Activated naive CD8-positive, alpha-beta T cell treated with anti-CD3 and anti-CD28 coated beads, Interleukin-2, amount 50 U/mL, for 24 hours (primary cell): ENCODE data around the gene MED17.
"Not testable (repeated sequence)": the region's sequence is repeated elsewhere in the genome, so short reads cannot be mapped to it uniquely, and the experiment has no call there.

Experiments
- ATAC-seq: fragments of 150-1000 bp; cut with Tn5 transposase; one replicate; pipeline ENCODE4 v1.10.0; 2021
- DNase-seq: peaks from one replicate; pipeline ENCODE4 v3.0.0; 2021
- H3K27ac Mint-ChIP-seq: one replicate; pipeline ENCODE4 v1.8.0; 2021; ENCODE audit warnings: mild to moderate bottlenecking, mixed read lengths
- H3K27me3 Mint-ChIP-seq: one replicate; pipeline ENCODE4 v1.8.0; 2021; ENCODE audit warnings: mixed read lengths
- H3K36me3 Mint-ChIP-seq: one replicate; pipeline ENCODE4 v1.8.0; 2021; ENCODE audit warnings: low read depth, mixed read lengths
- H3K4me1 Mint-ChIP-seq: one replicate; pipeline ENCODE4 v1.8.0; 2021; ENCODE audit warnings: mixed read lengths
- H3K4me3 Mint-ChIP-seq: one replicate; pipeline ENCODE4 v1.8.0; 2021; ENCODE audit warnings: mild to moderate bottlenecking, moderate library complexity, mixed read lengths
- H3K9me3 Mint-ChIP-seq: one replicate; pipeline ENCODE4 v1.8.0; 2021; ENCODE audit warnings: mixed read lengths

MED17 gene

DNA sequence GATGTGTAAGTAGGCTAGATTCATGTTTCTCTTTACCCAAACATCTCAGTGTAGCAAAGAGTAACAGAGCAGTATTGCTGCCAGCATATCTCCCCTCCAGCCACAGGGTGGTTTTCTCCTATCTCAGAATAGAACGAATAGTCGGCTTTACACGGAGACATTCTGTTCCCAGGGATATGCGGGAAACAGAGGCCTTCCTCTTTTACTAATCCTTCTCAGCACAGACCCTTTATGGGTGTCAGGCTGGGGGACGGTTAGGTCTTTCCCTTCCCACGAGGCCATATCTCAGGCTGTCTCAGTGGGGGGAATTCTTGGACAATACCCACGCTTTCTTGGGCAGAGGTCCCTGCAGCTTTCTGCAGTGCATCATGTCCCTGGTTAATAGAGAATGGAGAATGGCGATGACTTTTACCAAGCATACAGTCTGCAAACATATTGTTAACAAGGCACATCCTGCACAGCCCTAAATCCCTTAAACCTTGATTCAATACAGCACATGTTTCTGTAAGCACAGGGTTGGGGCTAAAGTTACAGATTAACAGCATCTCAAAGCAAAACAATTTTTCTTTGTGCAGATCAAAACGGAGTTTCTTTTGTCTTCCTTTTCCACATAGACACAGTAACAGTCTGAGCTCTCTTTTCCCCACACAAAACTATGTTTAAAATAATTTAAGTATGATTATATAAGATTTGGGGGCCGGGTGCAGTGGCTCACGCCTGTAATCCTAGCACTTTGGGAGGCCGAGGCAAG is 38.9 kb upstream of the MED17 start:
- not testable (repeated sequence) for DNase-seq, H3K4me3 Mint-ChIP-seq, H3K27me3 Mint-ChIP-seq, H3K27ac Mint-ChIP-seq, H3K9me3 Mint-ChIP-seq, ATAC-seq
- H3K4me1 Mint-ChIP-seq: peaks cover 30% of the 10 kb centered on the region
- H3K36me3 Mint-ChIP-seq: peaks cover 26% of the 10 kb centered on the region

DNA sequence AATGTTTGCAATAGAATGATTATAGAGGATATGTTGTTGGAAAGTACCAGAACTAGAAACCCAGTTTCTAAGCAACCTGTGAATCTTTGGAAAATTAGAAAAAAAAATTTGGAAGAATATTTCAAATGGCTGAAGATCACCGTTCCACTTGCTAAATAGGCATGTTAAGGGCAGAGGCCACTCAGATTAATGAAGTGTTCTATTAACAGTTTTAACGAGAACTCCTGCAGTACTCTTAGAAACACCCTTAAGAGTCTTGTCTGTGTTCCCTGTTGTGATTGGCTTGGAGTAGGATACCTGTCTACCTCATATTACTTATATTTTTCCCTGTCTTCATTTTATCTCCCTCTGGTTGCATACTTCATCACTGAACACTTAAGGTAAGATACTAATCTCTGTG is 38.0 kb upstream of the MED17 start:
- Mint-ChIP-seq H3K27me3 (no peaks in the 10 kb centered on the region), H3K4me3 (no peak overlapping the region), H3K9me3 (no peaks in the 10 kb centered on the region), H3K36me3 (peaks cover 19% of the 10 kb centered on the region), H3K27ac (no peak overlapping the region), H3K4me1 (peaks cover 25% of the 10 kb centered on the region)
- no peak for DNase-seq
- ATAC-seq: no peak

DNA sequence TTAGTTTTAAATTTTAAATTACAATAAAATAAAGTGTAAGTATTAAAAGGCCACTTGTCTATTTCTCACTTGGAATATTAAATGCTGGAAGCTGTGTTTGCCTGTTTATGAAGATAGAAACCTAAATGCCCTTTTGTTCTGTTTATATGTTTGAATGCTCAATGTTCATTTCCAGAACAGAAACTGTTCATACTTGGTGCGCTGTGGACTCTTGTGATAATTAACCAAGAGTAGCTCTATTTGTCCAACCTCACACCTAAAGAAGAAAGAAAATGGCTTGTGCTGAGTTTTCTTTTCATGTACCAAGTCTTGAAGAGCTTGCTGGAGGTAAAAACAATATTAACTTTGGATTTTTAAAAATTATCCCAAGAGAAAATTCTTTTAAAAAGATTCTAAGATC is 37.0 kb upstream of the MED17 start:
- H3K27ac Mint-ChIP-seq: no peak overlapping the region
- H3K36me3 Mint-ChIP-seq: peaks cover 12% of the 10 kb centered on the region
- ATAC-seq (no peak), DNase-seq (no peak)
- H3K27me3 Mint-ChIP-seq: no peaks in the 10 kb centered on the region
- no peaks in the 10 kb centered on the region for H3K9me3 Mint-ChIP-seq
- peaks cover 22% of the 10 kb centered on the region for H3K4me1 Mint-ChIP-seq
- H3K4me3 Mint-ChIP-seq: no peak overlapping the region

DNA sequence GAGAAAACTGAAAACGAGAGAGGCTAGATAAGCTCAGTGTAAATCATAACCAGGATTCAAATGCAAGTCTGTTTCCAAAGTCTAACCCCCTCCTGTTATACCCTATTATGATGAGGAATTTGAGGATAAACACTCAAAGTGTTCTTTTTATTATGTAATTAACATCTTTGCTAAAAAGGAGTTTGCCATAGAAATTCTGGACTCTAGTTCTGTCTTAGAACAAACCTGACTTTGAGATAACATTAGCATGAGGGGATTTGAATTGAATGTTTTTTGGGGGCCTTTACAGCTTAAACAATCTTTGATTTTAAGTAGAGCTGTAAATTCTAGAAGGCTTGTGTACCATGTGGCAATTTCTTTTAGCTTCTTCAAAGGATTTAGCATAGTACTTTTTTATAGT is 33.1 kb upstream of the MED17 start:
- Mint-ChIP-seq H3K27ac (no peak overlapping the region), H3K9me3 (no peaks in the 10 kb centered on the region), H3K4me1 (no peaks in the 10 kb centered on the region), H3K27me3 (no peaks in the 10 kb centered on the region), H3K4me3 (no peak overlapping the region), H3K36me3 (peaks cover 18% of the 10 kb centered on the region)
- ATAC-seq (no peak), DNase-seq (no peak)

DNA sequence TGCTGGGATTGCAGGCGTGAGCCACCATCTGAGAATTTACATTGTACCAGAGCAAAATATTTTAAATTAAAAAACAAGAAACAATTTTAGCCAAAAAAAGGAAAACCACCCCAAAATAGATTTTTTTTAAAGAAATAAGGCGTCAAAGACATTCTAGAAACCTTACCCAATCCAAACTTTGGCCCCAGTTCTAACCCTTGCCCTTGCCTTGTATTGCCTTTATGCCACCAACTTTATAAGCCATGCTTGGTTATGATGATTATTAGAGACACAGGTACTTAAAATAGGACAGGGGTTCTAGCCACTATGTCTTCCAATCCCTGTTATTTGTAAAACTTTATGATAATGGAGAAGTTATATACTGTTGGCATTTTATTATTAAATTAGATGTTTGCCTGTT is 30.8 kb upstream of the MED17 start:
- Mint-ChIP-seq H3K27ac (no peak overlapping the region), H3K9me3 (no peaks in the 10 kb centered on the region), H3K4me1 (no peaks in the 10 kb centered on the region), H3K4me3 (no peak overlapping the region), H3K36me3 (peaks cover 31% of the 10 kb centered on the region), H3K27me3 (no peaks in the 10 kb centered on the region)
- ATAC-seq (no peak), DNase-seq (no peak)

DNA sequence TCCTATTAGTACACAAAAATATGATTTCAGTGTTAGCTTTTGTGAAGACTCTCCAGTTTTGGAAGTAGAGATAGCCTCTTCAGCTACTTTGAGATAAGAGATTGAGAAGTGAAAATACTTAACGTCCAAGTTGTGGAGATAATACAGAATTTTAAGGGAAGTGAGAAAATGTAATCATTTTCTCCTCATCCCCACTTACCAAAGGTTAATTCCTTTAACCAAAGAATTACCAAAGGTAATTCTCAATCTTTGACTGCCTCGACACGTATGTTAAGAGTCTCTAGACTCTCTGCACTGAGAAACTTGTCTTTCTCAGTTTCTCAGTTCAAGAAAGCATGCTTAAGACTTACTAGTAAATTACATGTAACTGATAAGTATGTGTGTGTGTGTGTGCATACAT is 27.3 kb upstream of the MED17 start:
- H3K27ac Mint-ChIP-seq: no peak overlapping the region
- no peak for DNase-seq
- H3K27me3 Mint-ChIP-seq: no peaks in the 10 kb centered on the region
- no peaks in the 10 kb centered on the region for H3K9me3 Mint-ChIP-seq
- ATAC-seq: no peak
- H3K4me1 Mint-ChIP-seq: no peaks in the 10 kb centered on the region
- H3K4me3 Mint-ChIP-seq: no peak overlapping the region
- H3K36me3 Mint-ChIP-seq: peaks cover 42% of the 10 kb centered on the region

DNA sequence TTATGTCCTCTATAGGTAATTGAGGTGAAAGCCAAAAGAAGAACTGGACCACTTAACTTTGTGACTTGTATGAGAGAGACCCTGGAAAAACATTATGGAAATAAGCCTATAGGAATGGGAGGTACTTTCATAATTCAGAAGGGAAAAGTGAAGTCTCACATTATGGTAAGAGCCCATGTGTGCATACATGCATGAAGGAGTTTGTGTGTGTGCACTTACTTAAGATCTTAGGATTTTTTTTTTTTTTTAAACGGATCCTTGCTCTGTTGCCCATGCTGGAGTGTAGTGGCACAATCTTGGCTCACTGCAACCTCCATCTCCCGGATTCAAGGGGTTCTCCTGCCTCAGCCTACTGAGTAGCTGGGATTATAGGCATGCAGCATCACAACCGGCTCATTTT is 26.8 kb upstream of the MED17 start:
- Mint-ChIP-seq H3K4me1 (no peaks in the 10 kb centered on the region), H3K4me3 (no peak overlapping the region), H3K27ac (no peak overlapping the region), H3K9me3 (no peaks in the 10 kb centered on the region), H3K27me3 (no peaks in the 10 kb centered on the region), H3K36me3 (peaks cover 40% of the 10 kb centered on the region)
- no peak for DNase-seq
- ATAC-seq: no peak

DNA sequence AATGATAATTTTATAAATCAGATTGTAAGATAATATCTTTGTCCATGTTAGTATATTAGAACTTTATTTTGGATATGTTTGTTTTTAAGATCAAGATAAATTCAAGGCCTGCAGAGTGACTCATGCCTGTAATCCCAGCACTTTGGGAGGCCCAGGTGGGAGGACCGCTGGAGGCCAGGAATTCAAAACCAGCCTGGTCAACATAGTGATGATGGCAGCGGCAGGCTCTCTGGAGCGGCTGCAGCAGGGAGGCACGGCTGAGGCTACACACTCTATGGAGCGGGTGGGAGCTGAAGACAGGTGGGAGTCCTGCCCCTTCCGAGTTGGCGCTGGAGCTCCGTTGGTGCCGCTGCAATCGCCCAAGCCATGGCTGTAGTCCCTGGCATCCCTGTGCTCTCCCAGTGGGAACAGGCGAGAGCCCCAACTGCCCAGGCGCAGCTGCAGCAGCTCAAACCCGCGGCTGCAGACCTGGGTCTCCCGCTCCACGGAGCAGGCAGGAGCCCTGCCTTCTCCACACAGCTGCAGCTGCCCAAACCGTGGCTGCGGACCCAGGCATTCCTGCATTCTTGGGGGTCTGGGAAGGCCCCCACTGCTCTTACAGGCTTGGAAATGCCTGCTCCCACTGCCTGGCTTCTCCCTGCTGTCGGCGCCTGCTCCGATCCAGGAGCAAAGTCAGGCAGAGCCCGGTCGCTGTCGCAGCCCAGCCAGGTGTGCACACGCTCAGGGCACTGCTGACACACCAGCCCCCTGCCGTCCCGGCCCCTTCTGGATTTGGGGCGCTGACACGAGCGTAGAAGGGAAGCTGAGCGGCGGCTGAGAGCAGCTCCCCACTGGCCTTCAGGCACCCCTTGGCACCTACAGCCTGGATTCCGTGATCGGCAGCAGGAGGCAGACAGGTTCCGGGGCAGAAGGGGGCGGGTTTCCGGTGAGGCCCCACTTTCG is 25.9 kb upstream of the MED17 start:
- H3K36me3 Mint-ChIP-seq: peaks cover 37% of the 10 kb centered on the region
- H3K4me3 Mint-ChIP-seq: no peak overlapping the region
- no peaks in the 10 kb centered on the region for H3K4me1 Mint-ChIP-seq
- H3K9me3 Mint-ChIP-seq: no peaks in the 10 kb centered on the region
- no peak for ATAC-seq
- H3K27me3 Mint-ChIP-seq: no peaks in the 10 kb centered on the region
- DNase-seq: no peak
- H3K27ac Mint-ChIP-seq: no peak overlapping the region

DNA sequence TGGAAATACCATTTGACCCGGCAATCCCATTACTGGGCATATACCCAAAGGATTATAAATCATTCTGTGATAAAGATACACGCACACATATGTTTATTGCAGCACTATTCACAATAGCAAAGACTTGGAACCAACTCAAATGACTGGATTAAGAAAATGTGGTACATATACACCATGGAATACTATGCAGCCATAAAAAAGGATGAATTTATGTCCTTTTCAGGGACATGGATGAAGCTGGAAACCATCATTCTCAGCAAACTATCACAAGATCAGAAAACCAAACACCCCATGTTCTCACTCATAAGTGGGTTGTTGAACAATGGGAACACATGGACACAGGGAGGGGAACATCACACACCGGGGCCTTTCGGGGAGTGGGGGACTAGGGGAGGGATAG is 25.0 kb upstream of the MED17 start:
- DNase-seq, H3K9me3 Mint-ChIP-seq, H3K4me3 Mint-ChIP-seq, H3K4me1 Mint-ChIP-seq, H3K27ac Mint-ChIP-seq, H3K27me3 Mint-ChIP-seq, ATAC-seq: not testable (repeated sequence)
- peaks cover 41% of the 10 kb centered on the region for H3K36me3 Mint-ChIP-seq

DNA sequence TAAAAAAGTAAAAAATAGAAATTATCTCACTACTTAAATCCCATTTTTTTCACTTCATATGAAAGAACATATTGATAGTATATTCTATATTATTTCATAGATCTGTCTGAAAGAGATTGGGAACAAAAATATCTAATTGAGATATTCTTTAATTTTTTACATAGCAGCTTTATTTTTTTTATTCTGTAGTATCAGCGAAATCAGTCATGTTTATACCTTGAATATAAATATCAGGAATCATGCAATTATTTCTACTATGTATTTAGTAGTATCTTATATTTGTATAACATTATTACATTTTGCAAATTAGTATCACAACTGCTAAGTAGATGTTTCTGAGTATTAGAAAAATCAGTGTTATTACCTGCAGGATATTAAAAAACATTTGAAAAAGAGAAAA is 22.2 kb upstream of the MED17 start:
- H3K36me3 Mint-ChIP-seq: peaks cover 39% of the 10 kb centered on the region
- ATAC-seq (no peak), DNase-seq (no peak)
- no peaks in the 10 kb centered on the region for H3K4me1 Mint-ChIP-seq
- H3K9me3 Mint-ChIP-seq: peaks cover 3% of the 10 kb centered on the region
- H3K27ac Mint-ChIP-seq: no peak overlapping the region
- no peaks in the 10 kb centered on the region for H3K27me3 Mint-ChIP-seq
- H3K4me3 Mint-ChIP-seq: no peak overlapping the region

DNA sequence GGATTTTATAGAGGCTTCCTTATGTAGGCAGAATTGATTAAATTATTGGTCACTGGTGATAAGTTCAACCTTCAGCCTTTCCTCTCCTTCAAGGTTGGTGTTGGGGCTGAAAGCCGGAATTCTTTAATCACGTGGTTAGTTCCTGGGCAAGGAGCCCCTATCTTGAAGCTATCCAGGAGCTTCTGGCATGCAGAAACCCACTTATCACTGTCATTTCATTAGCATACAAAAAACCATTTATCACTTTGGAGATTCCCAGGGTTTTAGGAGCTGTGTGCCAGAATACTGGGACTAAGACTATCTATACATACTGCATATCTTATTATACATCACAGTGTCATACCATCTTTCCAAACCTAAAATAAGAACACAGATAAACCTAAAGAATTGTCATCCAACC is 18.5 kb upstream of the MED17 start:
- Mint-ChIP-seq H3K4me3 (no peak overlapping the region), H3K36me3 (peaks cover 27% of the 10 kb centered on the region), H3K27me3 (no peaks in the 10 kb centered on the region), H3K27ac (no peak overlapping the region), H3K9me3 (peaks cover 5% of the 10 kb centered on the region), H3K4me1 (no peaks in the 10 kb centered on the region)
- ATAC-seq (no peak), DNase-seq (no peak)

DNA sequence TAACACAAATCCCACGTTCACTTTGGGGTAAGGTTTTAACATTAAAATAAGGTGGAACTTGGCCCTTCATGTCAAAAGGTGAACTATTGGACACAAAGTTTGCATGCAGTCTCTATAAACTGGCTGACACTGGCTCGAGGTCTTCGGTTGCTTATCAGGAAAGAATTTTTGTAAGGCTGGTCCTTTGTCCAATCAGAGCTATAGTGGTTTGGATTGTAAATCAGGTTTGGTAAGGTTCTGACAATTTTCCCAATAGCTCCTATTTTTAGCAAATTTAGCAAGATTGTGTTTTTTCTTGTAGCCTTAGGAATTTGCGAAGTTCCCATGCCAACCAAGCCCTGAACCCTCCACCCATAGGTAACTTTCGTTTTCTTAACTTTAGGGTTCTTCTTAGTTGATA is 17.6 kb upstream of the MED17 start:
- Mint-ChIP-seq H3K27me3 (no peaks in the 10 kb centered on the region), H3K27ac (no peak overlapping the region), H3K9me3 (peaks cover 5% of the 10 kb centered on the region), H3K4me3 (no peak overlapping the region), H3K4me1 (no peaks in the 10 kb centered on the region), H3K36me3 (peaks cover 23% of the 10 kb centered on the region)
- no peak for DNase-seq
- no peak for ATAC-seq

DNA sequence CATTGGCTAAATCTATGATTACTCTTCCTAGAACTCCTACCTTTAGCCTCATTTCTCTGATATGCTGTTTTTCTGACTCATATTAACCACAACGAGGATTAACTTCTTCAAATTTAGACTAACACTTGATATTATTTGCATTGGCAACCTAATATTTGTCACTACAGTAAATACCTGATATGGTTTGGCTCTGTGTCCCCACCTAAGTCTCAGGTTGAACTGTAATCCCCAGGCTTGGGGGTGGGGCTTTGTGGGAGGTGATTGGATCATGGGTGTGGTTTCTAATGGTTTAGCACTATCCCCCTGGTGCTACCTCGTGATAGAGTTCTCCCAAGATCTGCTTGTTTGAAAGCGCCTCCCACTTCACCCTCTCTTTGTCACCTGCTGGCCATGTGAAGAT is 17.1 kb upstream of the MED17 start:
- DNase-seq (no peak), ATAC-seq (no peak)
- H3K36me3 Mint-ChIP-seq: peaks cover 23% of the 10 kb centered on the region
- H3K27ac Mint-ChIP-seq: no peak overlapping the region
- no peak overlapping the region for H3K4me3 Mint-ChIP-seq
- H3K4me1 Mint-ChIP-seq: no peaks in the 10 kb centered on the region
- H3K27me3 Mint-ChIP-seq: no peaks in the 10 kb centered on the region
- peaks cover 5% of the 10 kb centered on the region for H3K9me3 Mint-ChIP-seq

DNA sequence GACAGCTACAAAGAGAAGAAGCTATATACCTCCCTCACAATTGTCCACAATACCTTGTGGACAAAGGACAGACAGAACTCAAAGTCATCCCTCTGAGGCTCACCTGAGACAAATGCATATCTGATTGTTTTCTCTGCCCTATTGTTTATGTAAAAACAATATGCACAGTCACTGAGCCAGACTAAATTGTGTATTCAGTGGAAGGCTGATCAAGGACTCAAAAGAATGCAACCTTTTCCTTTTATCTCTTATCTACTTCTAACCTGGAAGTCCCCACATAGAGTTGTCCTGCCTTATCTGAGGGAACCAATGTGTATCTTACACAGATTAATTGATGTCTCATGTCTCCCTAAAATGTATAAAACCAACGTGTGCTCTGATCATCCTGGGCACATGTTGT is 13.9 kb upstream of the MED17 start:
- no peaks in the 10 kb centered on the region for H3K27me3 Mint-ChIP-seq
- no peak for ATAC-seq
- H3K9me3 Mint-ChIP-seq: peaks cover 5% of the 10 kb centered on the region

DNA sequence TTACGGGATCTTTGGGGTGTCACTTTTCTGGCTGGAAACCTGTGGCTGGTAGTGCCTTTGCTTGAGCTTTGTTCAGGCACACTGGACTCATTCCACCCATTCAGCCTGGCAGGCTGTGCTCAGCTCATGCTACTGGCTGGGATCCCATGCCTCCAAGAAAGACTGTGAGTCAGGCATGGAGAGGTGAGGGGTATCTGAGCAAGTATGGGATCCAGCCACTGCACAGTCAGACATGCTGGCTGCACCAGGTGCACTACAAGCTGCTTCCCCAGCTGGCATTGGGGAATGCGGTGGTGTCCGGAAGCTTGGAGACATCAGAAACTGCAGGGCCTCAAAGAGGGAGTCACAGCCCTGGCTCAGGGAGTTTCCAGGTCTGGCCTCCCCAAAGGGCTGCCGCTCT is 12.0 kb upstream of the MED17 start:
- ATAC-seq (no peak), DNase-seq (no peak)
- peaks cover 8% of the 10 kb centered on the region for H3K36me3 Mint-ChIP-seq
- H3K27ac Mint-ChIP-seq: no peak overlapping the region
- no peaks in the 10 kb centered on the region for H3K9me3 Mint-ChIP-seq
- H3K27me3 Mint-ChIP-seq: no peaks in the 10 kb centered on the region
- no peak overlapping the region for H3K4me3 Mint-ChIP-seq
- H3K4me1 Mint-ChIP-seq: no peaks in the 10 kb centered on the region

More for the DNA sequence above, 13.9 kb upstream of the MED17 start:
- Mint-ChIP-seq H3K36me3 (peaks cover 17% of the 10 kb centered on the region), H3K4me3 (no peak overlapping the region), H3K4me1 (no peaks in the 10 kb centered on the region), H3K27ac (no peak overlapping the region)
- DNase-seq: no peak
